H1 (cell line): ENCODE measurements around the gene CTTNBP2NL. TPM values are rescaled to one million over a fixed set of nuclear protein-coding genes. Genes with fewer than 3 reads are reported as not detected.

Experiments used
- CTCF ChIA-PET: fragments of 300-600 bp; sonication (Branson Sonifier 250); formaldehyde crosslinking; loops from one replicate; lab custom pipeline; 2021; ENCODE audit not compliant: partially characterized antibody; lab: Charles Lee
- POLR2A ChIA-PET: fragments of 300-600 bp; sonication (Branson Sonifier 250); formaldehyde crosslinking; loops from one replicate; lab custom pipeline; 2021; ENCODE audit warnings: inconsistent platforms; ENCODE audit not compliant: partially characterized antibody; lab: Charles Lee
- DNase-seq, 2 experiments: peaks; one replicate each; pipeline versions ENCODE4 v3.0.0 to v3.0.0-alpha.2; 2010 to 2022; ENCODE audit warnings: low spot score in 2 of 2, low read depth in 1 of 2, mixed read lengths in 1 of 2
- FAIRE-seq: peaks from 2 replicates; lab custom pipeline; 2011; peaks lifted over from hg19 to GRCh38; lab: Jason Lieb, UNC
- H2AFZ ChIP-seq: 2 replicates; pipeline ENCODE4 v1.8.1; 2012; ENCODE audit warnings: low read length, inconsistent platforms
- H2AK5ac ChIP-seq: 2 replicates; pipeline ENCODE4 v1.6.1; 2013; ENCODE audit warnings: low read depth, low read length
- H2BK120ac ChIP-seq: replicated peaks from 2 replicates; pipeline ENCODE3; 2013; ENCODE audit warnings: low read depth, low read length, inconsistent platforms
- H2BK12ac ChIP-seq: 2 replicates; pipeline ENCODE4 v1.6.1; 2013; ENCODE audit warnings: low read depth, low read length
- H2BK15ac ChIP-seq: 2 replicates; pipeline ENCODE4 v1.6.1; 2013; ENCODE audit warnings: low read length
- H2BK20ac ChIP-seq: 2 replicates; pipeline ENCODE4 v1.6.1; 2013; ENCODE audit warnings: low read length
- H2BK5ac ChIP-seq: 2 replicates; pipeline ENCODE4 v1.6.1; 2013; ENCODE audit warnings: low read depth, low read length
- H3K14ac ChIP-seq: 2 replicates; pipeline ENCODE4 v1.6.1; 2013; ENCODE audit warnings: inconsistent platforms; ENCODE audit not compliant: insufficient read length
- H3K18ac ChIP-seq: 2 replicates; pipeline ENCODE4 v1.6.1; 2013; ENCODE audit warnings: low read length; ENCODE audit errors: extremely low read depth
- H3K23ac ChIP-seq: 2 replicates; pipeline ENCODE4 v1.6.1; 2013; ENCODE audit warnings: inconsistent platforms; ENCODE audit not compliant: insufficient read length
- H3K23me2 ChIP-seq: 2 replicates; pipeline ENCODE4 v1.6.1; 2013; ENCODE audit warnings: low read depth, low read length
- H3K27ac ChIP-seq: 2 replicates; pipeline ENCODE4 v1.6.1; 2011; ENCODE audit warnings: low read depth, low read length, inconsistent platforms
- H3K27me3 ChIP-seq, 4 experiments: replicated peaks in 1 of 4; 1 replicate in 1 of 4; 2 replicates in 3 of 4; pipeline versions ENCODE4 v1.6.1 to v1.8.1; 2011 to 2013; ENCODE audit warnings: low read length in 3 of 4, mild to moderate bottlenecking in 3 of 4, inconsistent platforms in 2 of 4, mixed read lengths in 2 of 4, moderate library complexity in 1 of 4; ENCODE audit not compliant: control insufficient read depth in 3 of 4, insufficient read depth in 3 of 4; ENCODE audit errors: extremely low read depth in 1 of 4
- H3K36me3 ChIP-seq, 4 experiments: 2 replicates each; pipeline versions ENCODE4 v1.6.1 to v1.8.1; 2011 to 2013; ENCODE audit warnings: mild to moderate bottlenecking in 4 of 4, low read length in 3 of 4, moderate library complexity in 2 of 4, control low read depth in 1 of 4, inconsistent platforms in 1 of 4; ENCODE audit not compliant: insufficient read depth in 4 of 4, control insufficient read depth in 2 of 4
- H3K4ac ChIP-seq: replicated peaks from 2 replicates; pipeline ENCODE3; 2013; ENCODE audit warnings: low read length, low read depth, mixed read lengths, inconsistent platforms; ENCODE audit not compliant: insufficient read length
- H3K4me1 ChIP-seq, 4 experiments: replicated peaks in 1 of 4; 1 replicate in 1 of 4; 2 replicates in 3 of 4; pipeline versions ENCODE4 v1.6.1 to v1.8.1; 2011 to 2013; ENCODE audit warnings: low read length in 3 of 4, inconsistent platforms in 2 of 4, mixed read lengths in 1 of 4; ENCODE audit not compliant: insufficient read depth in 4 of 4, control insufficient read depth in 3 of 4
- H3K4me2 ChIP-seq, 2 experiments: 2 replicates each; pipeline versions ENCODE4 v1.6.1 to v1.8.1; 2011 to 2013; ENCODE audit warnings: low read depth in 2 of 2, low read length in 2 of 2, control low read depth in 1 of 2, inconsistent platforms in 1 of 2, mild to moderate bottlenecking in 1 of 2; ENCODE audit not compliant: insufficient read depth in 1 of 2
- H3K4me3 ChIP-seq, 4 experiments: fragments of 200-600, 300-600 bp in 1 of 4; sonication (generic), shearing (Covaris generic), sonication (Bioruptor Twin) in 1 of 4; 2 replicates each; pipeline versions ENCODE4 v1.5.1 to v1.8.1; 2011 to 2016; ENCODE audit warnings: low read length in 4 of 4, low read depth in 3 of 4, control low read depth in 2 of 4, inconsistent platforms in 2 of 4, mild to moderate bottlenecking in 2 of 4, mixed read lengths in 1 of 4, moderate library complexity in 1 of 4; ENCODE audit not compliant: insufficient read depth in 2 of 4; ENCODE audit errors: extremely low read depth in 1 of 4
- H3K56ac ChIP-seq: replicated peaks from 2 replicates; pipeline ENCODE3; 2013; ENCODE audit warnings: low read depth, mild to moderate bottlenecking, mixed read lengths, low read length, inconsistent platforms; ENCODE audit not compliant: insufficient read length
- H3K79me1 ChIP-seq: 2 replicates; pipeline ENCODE4 v1.6.1; 2013; ENCODE audit warnings: low read depth, low read length, control low read depth
- H3K79me2 ChIP-seq, 2 experiments: 2 replicates each; pipeline versions ENCODE4 v1.6.1 to v1.8.1; 2012 to 2013; ENCODE audit warnings: low read length in 2 of 2, mild to moderate bottlenecking in 2 of 2, inconsistent platforms in 1 of 2; ENCODE audit not compliant: insufficient read depth in 2 of 2, control insufficient read depth in 1 of 2
- H3K9ac ChIP-seq, 4 experiments: replicated peaks in 1 of 4; 1 replicate in 1 of 4; 2 replicates in 3 of 4; pipeline versions ENCODE4 v1.6.1 to v1.8.1; 2011 to 2013; ENCODE audit warnings: low read depth in 3 of 4, low read length in 3 of 4, control low read depth in 2 of 4, mild to moderate bottlenecking in 2 of 4, moderate library complexity in 2 of 4, inconsistent platforms in 1 of 4; ENCODE audit errors: extremely low read depth in 1 of 4
- H3K9me3 ChIP-seq, 2 experiments: 2 replicates each; pipeline versions ENCODE4 v1.6.1 to v1.8.1; 2012 to 2013; ENCODE audit warnings: mild to moderate bottlenecking in 2 of 2, moderate library complexity in 2 of 2, control low read depth in 1 of 2, inconsistent platforms in 1 of 2, low read depth in 1 of 2, low read length in 1 of 2, mixed read lengths in 1 of 2; ENCODE audit not compliant: insufficient read depth in 2 of 2
- H4K20me1 ChIP-seq, 2 experiments: replicated peaks in 1 of 2; 2 replicates each; pipeline versions ENCODE3 to v1.8.1; 2011 to 2013; ENCODE audit warnings: inconsistent platforms in 2 of 2, low read length in 2 of 2, mild to moderate bottlenecking in 1 of 2; ENCODE audit not compliant: insufficient read depth in 2 of 2, control insufficient read depth in 1 of 2
- H4K5ac ChIP-seq: 2 replicates; pipeline ENCODE4 v1.6.1; 2013; ENCODE audit warnings: low read length, low read depth, mixed read lengths, inconsistent platforms; ENCODE audit not compliant: insufficient read length
- H4K8ac ChIP-seq: 2 replicates; pipeline ENCODE4 v1.8.0; 2013; ENCODE audit warnings: mild to moderate bottlenecking, moderate library complexity, low read length, inconsistent platforms; ENCODE audit not compliant: insufficient read depth; ENCODE audit errors: extremely low read depth
- H4K91ac ChIP-seq: replicated peaks from 2 replicates; pipeline ENCODE3; 2013; ENCODE audit warnings: low read length, mixed read lengths, inconsistent platforms; ENCODE audit not compliant: insufficient read length
- BCL11A ChIP-seq, 2 experiments: IDR thresholded peaks; one replicate each; pipeline ENCODE4 v1.6.1; 2011; ENCODE audit warnings: low read depth in 2 of 2, low read length in 2 of 2, mild to moderate bottlenecking in 2 of 2
- CTBP2 ChIP-seq: IDR thresholded peaks from 2 replicates; pipeline ENCODE4 v1.7.0; 2011; ENCODE audit warnings: borderline replicate concordance, mild to moderate bottlenecking, moderate library complexity, mixed read lengths, low read length; ENCODE audit not compliant: insufficient read depth, insufficient read length
- CTCF ChIP-seq, 3 experiments: IDR thresholded peaks; 1 replicate in 2 of 3; 2 replicates in 1 of 3; pipeline versions ENCODE4 v1.5.1 to v1.6.1; 2011; ENCODE audit warnings: low read length in 3 of 3, mild to moderate bottlenecking in 3 of 3, inconsistent platforms in 2 of 3, low read depth in 1 of 3, moderate library complexity in 1 of 3; ENCODE audit not compliant: insufficient read depth in 1 of 3; ENCODE audit errors: control extremely low read depth in 1 of 3
- KDM1A ChIP-seq: fragments of 200-600, 300-600 bp; sonication (generic); IDR thresholded peaks from 2 replicates; pipeline ENCODE4 v1.7.1; 2016; ENCODE audit warnings: mild to moderate bottlenecking, low read length, borderline replicate concordance
- KDM5A ChIP-seq: fragments of 200-600 bp; IDR thresholded peaks from 2 replicates; pipeline ENCODE4 v1.7.1; 2012; ENCODE audit warnings: mild to moderate bottlenecking, low read length, inconsistent platforms, mixed read lengths
- MAFK ChIP-seq: IDR thresholded peaks from 2 replicates; pipeline ENCODE4 v1.6.1; 2012; ENCODE audit warnings: low read depth, mild to moderate bottlenecking, improper control_type of control experiment, low read length
- RAD21 ChIP-seq, 2 experiments: IDR thresholded peaks in 1 of 2; conservative IDR thresholded peaks in 1 of 2; 2 replicates each; pipeline ENCODE4 v1.6.1; 2011; ENCODE audit warnings: low read depth in 2 of 2, low read length in 2 of 2, improper control_type of control experiment in 1 of 2, inconsistent platforms in 1 of 2, mild to moderate bottlenecking in 1 of 2, moderate library complexity in 1 of 2
- SAP30 ChIP-seq: fragments of 300-600 bp; sonication (generic); IDR thresholded peaks from 2 replicates; pipeline ENCODE4 v1.7.1; 2012; ENCODE audit warnings: low read length, moderate library complexity, mild to moderate bottlenecking, inconsistent platforms; ENCODE audit not compliant: insufficient read depth, insufficient replicate concordance
- SIRT6 ChIP-seq: IDR thresholded peaks from one replicate; pipeline ENCODE4 v1.7.1; 2012; ENCODE audit warnings: low read length, inconsistent platforms
- TBP ChIP-seq: IDR thresholded peaks from 2 replicates; pipeline ENCODE4 v1.6.1; 2011; ENCODE audit warnings: low read depth, low read length, improper control_type of control experiment
- YY1 ChIP-seq: IDR thresholded peaks from 2 replicates; pipeline ENCODE4 v1.6.1; 2011; ENCODE audit warnings: low read depth, mild to moderate bottlenecking, low read length
- WGBS, 2 experiments: shearing (Covaris generic) in 1 of 2; methylation state at CpG; one replicate each; pipeline versions ENCODE4 v1.1.6 to v1.1.7; 2013 to 2015; ENCODE audit warnings: low lambda C conversion rate in 2 of 2, mixed read lengths in 2 of 2, inconsistent platforms in 1 of 2, low coverage in 1 of 2, missing lambda C conversion rate in 1 of 2; ENCODE audit not compliant: insufficient replicate concordance in 2 of 2, insufficient coverage in 1 of 2, insufficient read length in 1 of 2; ENCODE audit errors: extremely low coverage in 1 of 2, missing lambda C conversion rate in 1 of 2; 5-methylcytosine and 5-hydroxymethylcytosine counted together
- polyA plus RNA-seq, 7 experiments: library from polyadenylated mRNA; depleted of rRNA in 3 of 7; stranded (reverse) in 5 of 7; unstranded in 2 of 7; fragments of >200 nt in 5 of 7; fragments of 200-250 nt in 2 of 7; gene quantifications; 1 replicate in 5 of 7; 2 replicates in 1 of 7; 4 replicates in 1 of 7; pipeline versions ENCODE4 v1.2.1 to v1.2.3, GENCODE V29; 2011 to 2013; ENCODE audit warnings: missing spikeins in 2 of 7, mixed read lengths in 2 of 7
- total RNA-seq: library from RNA; stranded (reverse); fragmentation: NEBNext Ultra II Directional; extraction: Animal tissue kit (Norgen Biotek cat#: 25700); gene quantifications from 2 replicates; pipeline ENCODE4 v1.2.1, GENCODE V29; 2021

CTTNBP2NL gene
- total and polyA plus RNA-seq, 2 of the 8 experiments (the other 6 are each of a cell fraction or from before 2014, with no cell fraction given): 6.4 to 35.1 TPM

GRCh38 chr1:112464501-112464900 is 68.5 kb downstream of the CTTNBP2NL start:
- Histone ChIP-seq H2BK15ac (no peak overlapping the region), H2AK5ac (no peak overlapping the region), H3K4me1 (peaks cover 1 to 9% (median 5%) of the 10 kb centered on the region in 4 experiments; a peak in 5 of 7 replicates), H2BK12ac (no peak overlapping the region), H3K9ac (no peak overlapping the region), H3K79me2 (no peaks in the 10 kb centered on the region), H3K4me3 (no peak overlapping the region), H2BK120ac (no peak overlapping the region), H3K23ac (no peak overlapping the region), H3K4me2 (no peak overlapping the region), H3K27me3 (peaks cover 0 to 12% (median 3%) of the 10 kb centered on the region in 4 experiments; a peak in 4 of 7 replicates), H4K91ac (no peak overlapping the region), H4K20me1 (peaks cover 0 to 3% of the 10 kb centered on the region in 2 experiments), H4K8ac (no peak overlapping the region), H3K14ac (no peak overlapping the region), H3K56ac (no peak overlapping the region), H3K79me1 (no peaks in the 10 kb centered on the region), H3K18ac (no peak overlapping the region), H4K5ac (no peak overlapping the region), H2AFZ (no peak overlapping the region), H2BK5ac (no peak overlapping the region; the same call in 1 of the 2 replicates), H2BK20ac (no peak overlapping the region), H3K36me3 (no peaks in the 10 kb centered on the region), H3K27ac (no peak overlapping the region), H3K23me2 (no peaks in the 10 kb centered on the region), H3K9me3 (no peaks in the 10 kb centered on the region), H3K4ac (no peak overlapping the region)
- CTCF ChIA-PET: interaction anchor here (0.9 to 7.9 kb wide), 6 partner anchors 37 to 106 kb away, joined by 3 to 80 read pairs (median 4); no protein-coding TSS in a partner anchor
- POLR2A ChIA-PET: interaction anchor here (0.7 to 3.4 kb wide), 5 partner anchors 12 to 238 kb away, joined by 3 to 12 read pairs (median 3); partner anchors contain the start of gene CTTNBP2NL
- DNase-seq: no peak
- no peak for FAIRE-seq
- WGBS, 2 experiments: 93% methylated on average over 2 of the region's 4 CpGs; no CpG with 5 or more reads in 1 of the 2 experiments
- TF ChIP-seq SAP30: no peak
- TF ChIP-seq KDM5A: no peak
- no peak for TF ChIP-seq BCL11A (IDR thresholded peaks at IDR 0.05; ENCODE audit: low read depth in 2 of 2, low read length in 2 of 2)
- no peak for TF ChIP-seq YY1
- TF ChIP-seq SIRT6: no peak
- no peak for TF ChIP-seq RAD21 (IDR thresholded peaks at IDR 0.05 in 1 of 2, conservative IDR thresholded peaks at IDR 0.05 in 1 of 2; ENCODE audit: low read depth in 2 of 2, low read length in 2 of 2)
- no peak for TF ChIP-seq CTBP2
- TF ChIP-seq KDM1A: no peak
- TF ChIP-seq CTCF (IDR thresholded peaks at IDR 0.05; ENCODE audit: control extremely low read depth in 1 of 3, insufficient read depth in 1 of 3, low read depth in 1 of 3, low read length in 3 of 3): no peak
- no peak for TF ChIP-seq MAFK
- no peak for TF ChIP-seq TBP
